HG02970 (cell line): ENCODE results near the gene CENPU.

ENCODE experiments used
- ATAC-seq: cut with Tn5 transposase; IDR thresholded peaks from one replicate; pipeline ENCODE4 v1.9.1; 2021; ENCODE audit warnings: mild to moderate bottlenecking, moderate library complexity, moderate number of reproducible peaks; ENCODE audit not compliant: unreplicated experiment, low FRiP score

CENPU gene

DNA sequence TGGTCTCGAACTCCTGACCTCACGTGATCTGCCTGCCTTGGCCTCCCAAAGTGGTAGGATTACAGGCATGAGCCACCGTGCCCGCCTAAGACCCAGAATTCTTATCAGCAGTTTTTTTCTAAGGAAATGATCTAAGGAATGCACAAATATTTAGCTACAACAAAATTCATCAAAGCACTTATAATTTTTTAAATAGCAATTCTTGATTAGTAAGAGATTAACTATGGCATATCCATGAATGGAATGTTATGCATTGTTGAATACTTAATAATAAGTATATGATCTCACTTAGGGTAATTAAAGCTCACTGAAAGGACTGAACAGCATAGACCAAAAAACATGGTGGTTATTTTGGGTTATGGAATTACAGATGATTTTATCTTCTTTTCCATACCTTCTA is 18.4 kb downstream of the CENPU start:
- no peak for ATAC-seq

DNA sequence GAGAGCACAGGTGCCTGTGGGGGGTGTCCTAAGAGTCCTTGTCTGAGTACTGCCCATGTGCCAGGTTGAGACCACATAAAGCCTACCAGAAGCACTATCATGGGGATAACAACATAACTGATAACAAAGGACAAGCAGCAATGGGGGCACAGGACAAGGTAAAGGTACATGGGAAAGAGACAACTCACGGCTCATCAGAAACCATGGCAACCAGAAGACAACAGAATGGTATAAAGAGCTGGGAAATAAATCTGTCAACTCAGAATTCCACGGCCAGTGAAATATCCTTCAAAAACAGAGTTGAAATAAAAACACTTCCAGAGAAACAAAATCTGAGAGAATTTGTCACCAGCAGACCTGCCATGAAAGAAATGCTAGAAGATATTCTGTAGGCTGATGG is 20.0 kb downstream of the CENPU start:
- no peak for ATAC-seq

DNA sequence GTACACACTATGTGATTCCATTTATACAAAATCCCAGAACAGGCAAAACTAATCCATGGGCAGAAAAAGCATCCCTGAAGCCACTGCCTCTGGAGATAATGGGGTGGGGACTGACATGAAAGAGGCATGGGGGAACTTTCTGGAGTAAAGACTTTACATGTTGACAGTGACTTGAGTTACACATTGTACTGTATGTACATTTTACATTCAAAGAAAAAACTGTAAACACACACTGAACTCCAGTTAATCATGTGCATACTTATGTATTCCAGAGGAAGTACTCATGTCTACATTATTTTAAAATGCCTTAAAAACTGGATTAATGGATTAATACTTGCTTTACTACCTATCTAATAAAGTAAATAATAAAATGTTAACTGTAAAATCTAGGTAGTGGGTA is 21.6 kb downstream of the CENPU start:
- ATAC-seq = no peak

DNA sequence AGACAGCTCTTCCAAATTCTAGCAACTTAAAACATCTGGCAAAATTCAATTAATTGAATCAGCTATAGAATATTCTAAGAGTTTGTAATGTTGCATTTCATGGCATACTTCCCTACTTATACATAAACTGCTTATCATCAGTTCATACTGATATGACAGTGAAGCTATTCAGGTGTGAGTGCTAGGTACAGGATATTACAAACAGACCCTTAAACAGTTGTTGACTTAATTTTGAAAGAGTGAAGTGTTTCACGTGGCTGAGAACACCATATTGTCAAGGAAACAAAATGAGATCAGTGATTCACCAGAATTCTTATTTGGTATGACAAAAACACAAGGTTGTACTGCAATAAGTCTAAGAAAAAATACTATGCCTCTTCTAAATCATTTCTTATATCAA is 27.4 kb downstream of the CENPU start:
- no peak for ATAC-seq

DNA sequence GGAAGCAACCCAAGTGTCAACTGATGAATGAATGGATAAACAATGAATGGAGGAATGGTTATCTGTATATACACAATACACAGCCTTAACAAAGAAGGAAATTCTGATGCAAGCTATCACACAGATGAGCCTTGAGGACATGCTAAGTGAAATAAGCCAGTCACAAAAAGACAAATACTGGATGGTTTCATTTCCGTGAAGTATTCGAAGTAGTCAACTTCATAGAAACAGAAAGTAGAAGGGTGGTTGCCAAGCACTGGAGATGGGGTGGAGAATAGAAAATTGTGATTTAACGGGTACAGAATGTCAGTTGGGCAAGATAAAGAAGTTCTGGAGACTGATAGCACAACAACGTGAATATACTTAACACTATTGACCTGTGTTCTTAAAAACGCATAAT is 28.2 kb downstream of the CENPU start:
- no peak for ATAC-seq

DNA sequence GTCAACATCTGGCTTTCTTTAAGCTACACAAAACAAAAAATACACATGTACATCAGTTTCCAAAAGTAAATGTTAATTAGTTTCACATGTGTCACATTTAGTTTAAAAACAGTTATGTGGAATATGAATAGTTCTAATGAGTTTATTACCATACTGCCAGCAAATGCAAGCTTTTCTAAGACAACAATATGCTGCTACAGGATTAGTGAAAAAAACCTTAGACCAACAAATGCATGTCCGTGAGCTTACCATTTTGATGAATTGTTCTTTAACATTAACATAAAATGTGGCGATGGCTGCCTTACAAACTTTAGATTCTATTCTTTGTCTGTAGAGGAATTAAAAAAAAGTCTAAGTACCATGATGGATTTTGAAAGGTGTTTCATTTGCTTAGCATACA is 31.8 kb downstream of the CENPU start:
- no peak for ATAC-seq

DNA sequence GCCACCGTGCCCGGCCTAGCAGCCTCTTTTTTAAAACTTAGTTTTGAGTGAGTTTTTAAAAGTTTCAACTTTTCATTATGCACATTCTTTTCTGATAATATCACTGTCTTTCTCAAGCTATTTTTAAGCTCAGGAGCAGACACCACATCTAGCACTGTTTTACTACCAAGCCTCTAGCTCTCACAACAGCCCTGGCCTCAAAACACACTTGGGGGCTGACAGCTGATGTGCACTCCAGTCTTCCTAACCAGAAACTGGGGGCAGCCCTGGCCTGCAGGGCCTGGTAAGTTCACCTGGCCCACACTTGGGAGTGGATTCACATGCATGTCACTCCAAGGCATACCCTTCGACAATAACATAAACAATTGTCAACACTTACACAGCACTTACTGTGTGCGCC is 34.0 kb downstream of the CENPU start:
- ATAC-seq = no peak

DNA sequence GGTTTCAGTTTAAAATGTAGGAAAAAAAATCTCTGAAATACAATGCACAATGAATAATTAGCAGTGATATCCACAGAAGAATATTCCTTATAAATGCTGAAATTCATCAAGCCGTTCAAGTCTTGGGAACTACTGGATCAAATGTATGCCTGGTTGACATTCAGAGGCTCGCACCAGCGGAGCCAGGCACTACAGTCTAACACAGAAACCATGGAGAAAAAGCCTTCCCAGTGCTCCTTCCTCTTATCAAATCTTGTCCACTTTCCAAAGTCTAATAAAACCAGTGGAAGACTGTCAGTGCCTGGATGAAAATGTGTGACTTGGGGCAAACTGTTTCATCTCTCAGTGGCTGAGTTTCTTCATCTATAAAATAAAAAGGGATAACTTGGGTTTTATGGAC is 35.9 kb downstream of the CENPU start:
- ATAC-seq = no peak

DNA sequence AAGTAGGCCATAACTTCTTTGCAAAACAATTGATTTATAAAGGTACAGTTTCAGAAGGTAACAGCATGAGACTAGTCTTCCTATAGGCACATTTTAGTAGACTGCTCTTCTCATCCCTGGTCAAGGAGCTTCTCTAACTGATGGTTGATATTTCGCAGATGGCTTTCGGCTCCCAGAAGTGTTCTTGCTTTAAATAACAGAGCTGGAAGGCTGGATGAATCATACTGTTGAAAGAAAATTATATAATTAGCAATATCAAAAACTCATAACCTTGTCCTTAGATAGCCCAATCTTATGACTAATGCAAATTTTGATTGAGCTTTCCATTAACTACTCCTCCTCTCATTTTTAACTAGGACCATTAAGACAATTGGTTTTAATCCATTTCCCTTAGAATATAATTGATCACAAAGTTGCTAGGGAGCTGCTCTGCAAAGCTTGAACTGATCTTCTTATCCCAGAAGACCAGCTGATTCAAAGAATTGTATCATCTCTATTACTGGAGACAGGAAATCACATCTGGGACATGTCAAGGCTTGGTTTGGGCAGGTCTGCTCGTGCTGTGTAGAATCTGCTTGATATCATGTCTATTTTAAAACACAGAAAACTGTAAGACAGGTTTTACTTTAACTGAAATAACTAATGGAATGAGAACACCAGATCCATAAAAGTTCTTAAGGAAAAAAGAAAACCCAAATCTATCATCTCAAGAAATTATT is 38.6 kb downstream of the CENPU start:
- ATAC-seq = no peak

DNA sequence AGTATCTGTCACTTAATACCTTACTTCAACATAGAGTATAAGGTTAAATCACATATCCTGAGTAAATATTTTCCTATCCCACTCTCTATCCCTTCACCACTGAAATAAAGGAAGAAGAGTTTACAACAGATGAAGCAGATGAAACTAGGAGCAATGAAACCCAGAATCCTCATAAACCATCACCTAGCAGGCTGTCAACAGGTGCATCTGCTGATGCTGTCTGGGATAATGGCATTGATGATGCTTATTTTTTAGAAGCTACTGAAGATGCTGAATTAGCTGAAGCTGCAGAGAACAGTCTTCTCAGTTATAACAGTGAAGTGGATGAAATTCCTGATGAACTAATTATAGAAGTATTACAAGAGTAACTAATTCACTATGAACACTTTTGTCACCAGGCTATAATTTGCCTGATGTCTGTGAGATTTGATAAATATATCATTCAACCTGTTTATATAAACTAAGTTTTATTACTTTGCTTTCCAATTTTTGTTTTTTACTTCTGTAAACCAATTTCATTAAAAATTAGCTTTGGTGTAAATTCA is 39.4 kb downstream of the CENPU start:
- no peak for ATAC-seq

DNA sequence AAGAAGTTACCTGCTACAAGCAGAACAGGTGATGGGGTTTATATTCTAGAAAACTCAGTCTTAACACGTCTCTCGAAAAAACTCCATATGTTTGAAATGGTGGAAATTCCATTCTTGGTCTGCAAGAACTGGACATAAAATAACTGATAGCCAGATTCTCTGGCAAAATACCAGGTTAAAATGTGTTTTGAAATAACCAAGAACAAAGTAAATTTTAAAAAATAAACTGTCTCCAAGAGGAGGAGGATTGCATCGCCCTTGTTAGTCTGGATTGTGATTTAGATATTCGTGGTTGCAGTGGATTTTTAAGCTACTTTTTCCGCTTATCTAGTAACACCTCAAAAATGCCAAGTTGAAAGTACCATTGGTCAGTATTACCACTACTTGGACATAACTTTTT is 40.8 kb downstream of the CENPU start:
- no peak for ATAC-seq

DNA sequence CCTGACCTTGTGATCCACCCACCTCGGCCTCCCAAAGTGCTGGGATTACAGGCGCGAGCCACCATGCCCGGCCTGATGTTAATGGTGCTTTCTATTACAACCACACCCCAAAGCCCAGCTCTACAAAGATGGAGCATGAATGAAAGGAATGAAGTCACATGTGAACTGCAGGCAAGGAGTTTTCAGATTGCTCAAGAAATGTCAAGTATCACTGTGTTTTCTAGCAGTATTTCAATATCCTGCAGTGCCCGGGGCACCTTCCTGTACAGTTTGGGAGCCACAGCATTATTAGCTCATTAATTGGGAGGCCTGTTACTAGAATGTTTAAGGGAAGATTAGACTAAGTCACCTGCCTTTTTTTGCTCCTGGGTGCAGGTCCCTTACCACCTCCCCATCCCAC is 44.2 kb downstream of the CENPU start:
- ATAC-seq = no peak

DNA sequence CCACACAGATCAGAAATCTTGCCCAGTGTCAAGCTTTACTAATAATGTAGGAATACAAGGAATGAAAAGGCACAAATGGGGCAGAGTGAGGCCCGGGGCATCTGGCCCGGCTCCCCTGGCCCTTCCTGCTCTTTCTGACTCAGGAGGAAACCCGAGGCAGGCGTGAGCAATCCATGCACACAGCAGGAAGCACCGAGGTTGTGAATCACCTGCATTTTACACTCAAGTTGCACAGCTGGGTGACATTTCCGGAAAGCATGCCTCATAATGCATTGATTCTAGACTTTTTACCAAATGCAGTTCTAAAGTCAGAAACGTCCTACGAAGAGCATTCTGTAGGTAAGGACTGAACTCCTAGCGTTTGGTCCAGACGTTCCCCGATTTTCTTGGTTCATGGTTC is 45.4 kb downstream of the CENPU start:
- ATAC-seq = no peak

DNA sequence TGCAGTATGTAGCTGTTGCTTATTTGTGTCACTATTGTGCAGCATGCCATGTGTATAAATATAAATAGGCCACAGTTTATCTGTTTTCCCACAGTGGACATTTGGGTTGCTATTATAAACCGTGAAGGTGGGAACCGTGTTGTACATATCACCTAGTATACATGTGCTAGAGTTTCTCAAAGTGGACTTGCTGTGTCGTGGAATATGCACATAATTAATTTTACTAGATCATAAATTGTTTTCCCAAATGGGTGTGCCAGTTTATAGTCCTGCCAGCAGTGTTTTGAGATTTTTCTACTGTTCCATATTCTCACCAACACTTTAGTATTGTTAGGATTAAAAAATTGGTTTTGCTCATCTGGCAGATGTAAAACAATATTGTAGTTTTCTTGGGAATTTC is 45.9 kb downstream of the CENPU start:
- no peak for ATAC-seq

DNA sequence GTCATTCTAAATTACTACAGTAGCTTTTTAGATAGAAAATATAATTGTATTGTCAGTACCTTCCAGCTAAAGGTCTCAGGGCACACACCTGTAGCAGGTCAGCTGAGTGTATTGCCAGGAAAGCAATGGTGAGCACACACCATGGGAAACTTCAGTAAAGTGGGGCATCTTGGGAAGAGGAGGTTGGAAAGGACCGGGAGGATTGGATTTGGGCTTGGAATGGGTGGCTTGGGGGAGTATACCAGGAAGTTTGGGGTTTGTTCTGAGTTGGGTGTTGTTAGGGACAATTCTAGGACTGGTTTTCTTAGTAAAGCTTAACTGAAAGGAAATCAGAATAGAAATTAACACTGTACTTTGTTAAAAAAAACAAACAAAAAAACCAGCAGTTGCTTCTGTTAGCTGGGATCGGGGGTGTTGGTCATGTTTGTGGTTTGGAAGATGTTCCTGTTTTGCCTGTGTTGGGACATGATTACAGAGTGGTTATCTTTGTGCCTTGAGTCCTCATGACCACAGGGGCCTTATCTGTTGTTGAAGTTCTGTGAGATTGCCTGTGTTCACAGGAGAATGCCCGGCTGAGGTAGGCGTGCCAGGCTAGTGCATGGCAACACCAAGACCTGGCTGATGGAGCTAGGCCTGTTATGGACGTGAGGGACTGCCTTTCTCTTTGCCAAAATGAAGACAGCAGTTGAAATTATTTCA is 49.3 kb downstream of the CENPU start:
- no peak for ATAC-seq

DNA sequence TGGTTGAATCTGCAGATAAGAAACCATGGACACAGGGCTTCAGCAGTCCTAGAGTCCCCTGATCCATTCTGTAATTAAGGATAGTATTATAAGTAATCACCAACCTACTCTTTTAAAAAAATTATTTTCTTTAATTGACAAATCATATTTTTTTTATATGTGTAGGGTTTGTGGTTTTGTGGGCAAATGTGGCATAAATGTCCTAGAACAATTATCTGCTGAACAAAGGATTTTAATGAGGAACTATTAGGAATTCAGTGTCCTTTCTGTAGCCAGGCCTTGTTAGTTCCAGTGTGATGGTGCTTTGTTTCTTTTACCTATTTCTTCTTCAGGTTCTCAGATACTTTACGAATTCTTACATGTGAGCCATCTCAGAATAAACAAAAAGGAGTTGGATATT is 52.0 kb downstream of the CENPU start:
- ATAC-seq = no peak

DNA sequence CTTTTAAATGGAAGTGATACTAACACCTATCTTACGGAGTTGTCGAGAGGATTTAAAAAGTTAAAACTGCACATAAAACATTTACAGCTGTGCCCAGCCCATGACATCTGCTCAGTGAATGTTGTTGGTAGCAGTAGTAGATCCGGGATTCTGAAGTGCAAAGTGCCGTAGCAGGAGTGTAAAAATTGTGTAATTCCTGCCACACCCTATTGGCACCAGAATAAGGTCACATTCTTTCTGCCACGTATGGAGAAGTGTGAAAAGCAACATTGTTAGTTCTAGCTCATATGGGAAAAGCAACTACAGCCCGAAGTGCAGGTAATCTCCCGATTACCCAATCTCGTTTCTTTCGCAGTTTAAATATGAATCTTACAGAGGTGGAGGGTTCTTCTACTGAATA is 53.2 kb downstream of the CENPU start:
- ATAC-seq = no peak

DNA sequence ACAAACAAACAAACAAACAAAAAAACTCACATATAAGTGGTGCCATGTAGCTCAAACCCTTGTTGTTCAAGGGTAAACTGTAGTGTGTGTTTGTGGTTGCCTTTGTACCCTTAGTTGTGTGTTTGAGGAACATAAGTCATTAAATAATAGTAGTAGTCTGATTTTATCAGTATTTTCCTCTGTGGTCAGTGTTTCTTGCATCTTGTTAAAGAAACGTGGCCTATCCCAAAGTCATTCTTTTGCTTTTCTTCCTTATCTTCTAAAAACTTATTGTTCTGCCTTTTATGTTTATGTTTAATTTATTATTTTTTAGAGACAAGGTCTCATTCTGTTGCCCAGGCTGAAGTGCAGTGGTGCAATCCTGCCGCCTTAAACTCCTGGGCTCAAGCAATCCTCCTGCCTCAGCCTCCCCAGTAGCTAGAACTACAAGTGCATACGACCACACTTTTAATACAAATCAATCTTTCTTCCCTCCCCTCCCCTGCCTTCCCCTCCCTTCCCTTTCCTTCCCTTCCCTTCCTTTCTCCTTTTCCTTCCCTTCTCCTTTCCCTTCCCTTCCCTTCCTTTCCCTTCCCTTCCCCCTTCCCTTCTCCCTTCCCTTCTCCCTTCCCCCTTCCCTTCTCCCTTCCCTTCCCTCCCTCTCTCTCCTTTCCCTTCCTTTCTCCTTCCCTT is 57.9 kb downstream of the CENPU start:
- no peak for ATAC-seq

DNA sequence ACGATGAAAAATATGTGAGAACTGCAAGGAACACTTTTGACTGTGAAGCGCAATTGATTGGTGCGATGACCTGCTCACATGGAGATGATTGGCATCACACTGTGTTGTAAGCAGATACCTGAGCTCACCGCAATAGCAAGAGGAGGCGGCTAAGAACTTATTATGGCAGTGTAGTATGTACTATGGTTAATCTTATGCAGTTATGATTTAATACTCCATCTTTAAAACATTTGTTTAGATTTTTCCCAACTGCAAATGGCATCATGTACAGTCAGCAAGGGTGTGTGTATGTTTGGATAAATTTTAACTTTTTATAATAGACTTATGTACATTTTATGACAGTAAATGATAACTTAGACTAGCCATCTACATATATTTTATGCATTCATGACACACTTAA is 58.9 kb downstream of the CENPU start:
- ATAC-seq = no peak

DNA sequence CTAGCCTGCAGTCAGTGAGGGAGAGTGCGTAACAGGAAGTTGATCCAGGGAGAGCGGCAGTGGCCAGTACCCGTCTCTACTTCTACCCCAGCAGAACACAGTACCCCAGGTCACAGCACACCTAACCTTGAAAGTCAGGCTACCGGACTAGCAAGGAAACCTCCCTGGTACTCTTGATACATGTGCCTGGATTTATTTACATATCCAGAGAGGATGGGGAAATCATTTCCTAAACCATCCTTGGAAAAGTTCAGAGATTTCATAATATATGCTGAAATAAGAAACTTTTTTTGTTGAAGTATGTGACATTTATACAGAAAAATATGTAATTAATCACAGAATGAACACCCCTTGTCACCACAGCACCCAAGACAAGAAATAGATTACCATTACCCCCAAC is 59.9 kb downstream of the CENPU start:
- ATAC-seq = no peak

DNA sequence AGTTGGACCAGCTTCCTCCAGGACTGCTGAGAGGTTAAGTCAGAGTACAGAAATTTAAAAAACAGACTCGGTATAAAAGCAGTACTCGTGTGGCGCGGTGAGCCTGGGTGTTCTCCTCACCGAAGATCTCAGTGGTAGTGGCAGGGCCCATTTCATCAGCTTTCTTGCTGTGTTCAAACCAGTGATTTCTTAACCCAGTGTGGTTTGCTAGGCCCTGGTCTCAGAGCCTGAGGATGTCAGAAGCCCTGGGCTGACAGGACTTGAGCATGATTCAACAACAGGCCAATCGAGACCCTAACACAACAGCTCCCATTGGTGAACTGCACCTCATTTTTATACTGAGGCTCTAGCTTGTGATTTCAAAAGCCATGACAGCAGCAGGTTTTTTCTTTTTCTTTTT is 61.2 kb downstream of the CENPU start:
- ATAC-seq = no peak

DNA sequence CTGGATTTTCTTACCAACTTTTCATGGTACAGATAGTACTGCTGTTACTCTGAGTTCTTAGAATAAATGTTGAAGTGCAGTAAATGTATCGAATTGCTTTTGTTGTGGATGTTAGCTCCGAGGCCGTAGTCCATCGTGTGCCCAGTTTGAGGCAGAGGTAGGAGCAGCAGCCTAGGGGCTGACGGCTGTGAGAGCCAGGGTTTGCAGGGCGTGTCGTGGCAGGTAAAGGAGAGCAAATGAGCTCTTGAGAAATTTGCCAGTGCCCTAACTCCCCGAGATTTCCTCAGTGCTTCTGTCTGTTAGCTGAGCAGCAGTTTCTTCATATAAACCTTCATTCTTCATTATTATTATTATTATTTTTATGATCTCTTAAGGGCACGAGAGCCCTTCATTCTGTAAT is 62.8 kb downstream of the CENPU start:
- no peak for ATAC-seq
